Measurements from ENCODE around the gene GLRA3. TPM values are rescaled to one million over a fixed set of nuclear protein-coding genes. Genes with fewer than 3 reads are reported as not detected.

The GLRA3 gene
- total and polyA plus RNA-seq, 2 experiments from 2014 or later = 0.03 to 0.19 TPM

DNA sequence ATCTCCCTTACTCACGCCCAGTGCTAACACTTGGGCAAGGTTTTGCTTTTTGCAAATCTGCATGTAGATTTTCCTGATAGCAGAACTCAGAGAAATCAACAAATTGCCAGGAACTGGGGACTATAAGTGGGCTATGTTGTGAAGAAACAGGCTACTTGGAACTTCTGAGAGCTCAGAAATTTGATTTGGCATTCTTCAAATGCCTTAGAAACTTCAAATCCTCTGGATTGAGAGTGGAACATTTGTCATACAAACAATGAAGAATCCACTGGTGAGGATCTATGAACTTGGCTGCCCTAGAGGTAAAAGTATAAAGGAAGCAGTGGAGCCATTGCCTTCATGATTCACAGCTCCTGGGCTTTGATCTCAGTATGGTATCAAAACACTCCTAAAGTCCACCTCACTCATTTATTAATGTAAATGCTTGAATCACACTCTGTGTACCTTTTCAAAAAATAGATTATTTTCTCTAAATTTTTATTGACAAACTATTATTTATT lies 126.0 kb downstream of the GLRA3 start:
- no peaks in the 10 kb centered on the region for H3K79me2 ChIP-seq (replicated peaks; ENCODE audit: insufficient read depth)
- no peaks in the 10 kb centered on the region for H3K9me3 Mint-ChIP-seq
- no peaks in the 10 kb centered on the region for H3K36me3 ChIP-seq (ENCODE audit: insufficient read depth)
- ATAC-seq (no peak), DNase-seq (ENCODE audit: low spot score) (peak; percentile 15)
- TF ChIP-seq JUNB (IDR thresholded peaks at IDR 0.05; ENCODE audit: unreplicated experiment) (no peak), ZNF114 (CRISPR knock-in tag; IDR thresholded peaks at IDR 0.05) (no peak), EZH2phosphoT487 (IDR thresholded peaks at IDR 0.05; ENCODE audit: unreplicated experiment) (no peak), ZNF331 (CRISPR knock-in tag; IDR thresholded peaks at IDR 0.05; ENCODE audit: low read depth) (no peak), NANOG (IDR thresholded peaks at IDR 0.05; ENCODE audit: borderline replicate concordance) (no peak), STAT1 (IDR thresholded peaks at IDR 0.05; ENCODE audit: unreplicated experiment) (no peak), POLR2AphosphoS5 (IDR thresholded peaks at IDR 0.05; ENCODE audit: low read depth) (no peak), EZH2 (IDR thresholded peaks at IDR 0.05; ENCODE audit: low read depth, unreplicated experiment) (no peak), CREB1 (CRISPR knock-in tag; IDR thresholded peaks at IDR 0.05; ENCODE audit: low read depth) (no peak)
- TF ChIP-seq, protein P1, sequence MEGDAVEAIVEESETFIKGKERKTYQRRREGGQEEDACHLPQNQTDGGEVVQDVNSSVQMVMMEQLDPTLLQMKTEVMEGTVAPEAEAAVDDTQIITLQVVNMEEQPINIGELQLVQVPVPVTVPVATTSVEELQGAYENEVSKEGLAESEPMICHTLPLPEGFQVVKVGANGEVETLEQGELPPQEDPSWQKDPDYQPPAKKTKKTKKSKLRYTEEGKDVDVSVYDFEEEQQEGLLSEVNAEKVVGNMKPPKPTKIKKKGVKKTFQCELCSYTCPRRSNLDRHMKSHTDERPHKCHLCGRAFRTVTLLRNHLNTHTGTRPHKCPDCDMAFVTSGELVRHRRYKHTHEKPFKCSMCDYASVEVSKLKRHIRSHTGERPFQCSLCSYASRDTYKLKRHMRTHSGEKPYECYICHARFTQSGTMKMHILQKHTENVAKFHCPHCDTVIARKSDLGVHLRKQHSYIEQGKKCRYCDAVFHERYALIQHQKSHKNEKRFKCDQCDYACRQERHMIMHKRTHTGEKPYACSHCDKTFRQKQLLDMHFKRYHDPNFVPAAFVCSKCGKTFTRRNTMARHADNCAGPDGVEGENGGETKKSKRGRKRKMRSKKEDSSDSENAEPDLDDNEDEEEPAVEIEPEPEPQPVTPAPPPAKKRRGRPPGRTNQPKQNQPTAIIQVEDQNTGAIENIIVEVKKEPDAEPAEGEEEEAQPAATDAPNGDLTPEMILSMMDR (conservative IDR thresholded peaks at IDR 0.05; ENCODE audit: low read depth in 2 of 2) = no peak
- TF ChIP-seq, protein P2, sequence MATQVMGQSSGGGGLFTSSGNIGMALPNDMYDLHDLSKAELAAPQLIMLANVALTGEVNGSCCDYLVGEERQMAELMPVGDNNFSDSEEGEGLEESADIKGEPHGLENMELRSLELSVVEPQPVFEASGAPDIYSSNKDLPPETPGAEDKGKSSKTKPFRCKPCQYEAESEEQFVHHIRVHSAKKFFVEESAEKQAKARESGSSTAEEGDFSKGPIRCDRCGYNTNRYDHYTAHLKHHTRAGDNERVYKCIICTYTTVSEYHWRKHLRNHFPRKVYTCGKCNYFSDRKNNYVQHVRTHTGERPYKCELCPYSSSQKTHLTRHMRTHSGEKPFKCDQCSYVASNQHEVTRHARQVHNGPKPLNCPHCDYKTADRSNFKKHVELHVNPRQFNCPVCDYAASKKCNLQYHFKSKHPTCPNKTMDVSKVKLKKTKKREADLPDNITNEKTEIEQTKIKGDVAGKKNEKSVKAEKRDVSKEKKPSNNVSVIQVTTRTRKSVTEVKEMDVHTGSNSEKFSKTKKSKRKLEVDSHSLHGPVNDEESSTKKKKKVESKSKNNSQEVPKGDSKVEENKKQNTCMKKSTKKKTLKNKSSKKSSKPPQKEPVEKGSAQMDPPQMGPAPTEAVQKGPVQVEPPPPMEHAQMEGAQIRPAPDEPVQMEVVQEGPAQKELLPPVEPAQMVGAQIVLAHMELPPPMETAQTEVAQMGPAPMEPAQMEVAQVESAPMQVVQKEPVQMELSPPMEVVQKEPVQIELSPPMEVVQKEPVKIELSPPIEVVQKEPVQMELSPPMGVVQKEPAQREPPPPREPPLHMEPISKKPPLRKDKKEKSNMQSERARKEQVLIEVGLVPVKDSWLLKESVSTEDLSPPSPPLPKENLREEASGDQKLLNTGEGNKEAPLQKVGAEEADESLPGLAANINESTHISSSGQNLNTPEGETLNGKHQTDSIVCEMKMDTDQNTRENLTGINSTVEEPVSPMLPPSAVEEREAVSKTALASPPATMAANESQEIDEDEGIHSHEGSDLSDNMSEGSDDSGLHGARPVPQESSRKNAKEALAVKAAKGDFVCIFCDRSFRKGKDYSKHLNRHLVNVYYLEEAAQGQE (IDR thresholded peaks at IDR 0.05; ENCODE audit: unreplicated experiment) = no peak
- TF ChIP-seq, protein P3, sequence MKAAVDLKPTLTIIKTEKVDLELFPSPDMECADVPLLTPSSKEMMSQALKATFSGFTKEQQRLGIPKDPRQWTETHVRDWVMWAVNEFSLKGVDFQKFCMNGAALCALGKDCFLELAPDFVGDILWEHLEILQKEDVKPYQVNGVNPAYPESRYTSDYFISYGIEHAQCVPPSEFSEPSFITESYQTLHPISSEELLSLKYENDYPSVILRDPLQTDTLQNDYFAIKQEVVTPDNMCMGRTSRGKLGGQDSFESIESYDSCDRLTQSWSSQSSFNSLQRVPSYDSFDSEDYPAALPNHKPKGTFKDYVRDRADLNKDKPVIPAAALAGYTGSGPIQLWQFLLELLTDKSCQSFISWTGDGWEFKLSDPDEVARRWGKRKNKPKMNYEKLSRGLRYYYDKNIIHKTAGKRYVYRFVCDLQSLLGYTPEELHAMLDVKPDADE (IDR thresholded peaks at IDR 0.05) = no peak
- TF ChIP-seq, protein P4, sequence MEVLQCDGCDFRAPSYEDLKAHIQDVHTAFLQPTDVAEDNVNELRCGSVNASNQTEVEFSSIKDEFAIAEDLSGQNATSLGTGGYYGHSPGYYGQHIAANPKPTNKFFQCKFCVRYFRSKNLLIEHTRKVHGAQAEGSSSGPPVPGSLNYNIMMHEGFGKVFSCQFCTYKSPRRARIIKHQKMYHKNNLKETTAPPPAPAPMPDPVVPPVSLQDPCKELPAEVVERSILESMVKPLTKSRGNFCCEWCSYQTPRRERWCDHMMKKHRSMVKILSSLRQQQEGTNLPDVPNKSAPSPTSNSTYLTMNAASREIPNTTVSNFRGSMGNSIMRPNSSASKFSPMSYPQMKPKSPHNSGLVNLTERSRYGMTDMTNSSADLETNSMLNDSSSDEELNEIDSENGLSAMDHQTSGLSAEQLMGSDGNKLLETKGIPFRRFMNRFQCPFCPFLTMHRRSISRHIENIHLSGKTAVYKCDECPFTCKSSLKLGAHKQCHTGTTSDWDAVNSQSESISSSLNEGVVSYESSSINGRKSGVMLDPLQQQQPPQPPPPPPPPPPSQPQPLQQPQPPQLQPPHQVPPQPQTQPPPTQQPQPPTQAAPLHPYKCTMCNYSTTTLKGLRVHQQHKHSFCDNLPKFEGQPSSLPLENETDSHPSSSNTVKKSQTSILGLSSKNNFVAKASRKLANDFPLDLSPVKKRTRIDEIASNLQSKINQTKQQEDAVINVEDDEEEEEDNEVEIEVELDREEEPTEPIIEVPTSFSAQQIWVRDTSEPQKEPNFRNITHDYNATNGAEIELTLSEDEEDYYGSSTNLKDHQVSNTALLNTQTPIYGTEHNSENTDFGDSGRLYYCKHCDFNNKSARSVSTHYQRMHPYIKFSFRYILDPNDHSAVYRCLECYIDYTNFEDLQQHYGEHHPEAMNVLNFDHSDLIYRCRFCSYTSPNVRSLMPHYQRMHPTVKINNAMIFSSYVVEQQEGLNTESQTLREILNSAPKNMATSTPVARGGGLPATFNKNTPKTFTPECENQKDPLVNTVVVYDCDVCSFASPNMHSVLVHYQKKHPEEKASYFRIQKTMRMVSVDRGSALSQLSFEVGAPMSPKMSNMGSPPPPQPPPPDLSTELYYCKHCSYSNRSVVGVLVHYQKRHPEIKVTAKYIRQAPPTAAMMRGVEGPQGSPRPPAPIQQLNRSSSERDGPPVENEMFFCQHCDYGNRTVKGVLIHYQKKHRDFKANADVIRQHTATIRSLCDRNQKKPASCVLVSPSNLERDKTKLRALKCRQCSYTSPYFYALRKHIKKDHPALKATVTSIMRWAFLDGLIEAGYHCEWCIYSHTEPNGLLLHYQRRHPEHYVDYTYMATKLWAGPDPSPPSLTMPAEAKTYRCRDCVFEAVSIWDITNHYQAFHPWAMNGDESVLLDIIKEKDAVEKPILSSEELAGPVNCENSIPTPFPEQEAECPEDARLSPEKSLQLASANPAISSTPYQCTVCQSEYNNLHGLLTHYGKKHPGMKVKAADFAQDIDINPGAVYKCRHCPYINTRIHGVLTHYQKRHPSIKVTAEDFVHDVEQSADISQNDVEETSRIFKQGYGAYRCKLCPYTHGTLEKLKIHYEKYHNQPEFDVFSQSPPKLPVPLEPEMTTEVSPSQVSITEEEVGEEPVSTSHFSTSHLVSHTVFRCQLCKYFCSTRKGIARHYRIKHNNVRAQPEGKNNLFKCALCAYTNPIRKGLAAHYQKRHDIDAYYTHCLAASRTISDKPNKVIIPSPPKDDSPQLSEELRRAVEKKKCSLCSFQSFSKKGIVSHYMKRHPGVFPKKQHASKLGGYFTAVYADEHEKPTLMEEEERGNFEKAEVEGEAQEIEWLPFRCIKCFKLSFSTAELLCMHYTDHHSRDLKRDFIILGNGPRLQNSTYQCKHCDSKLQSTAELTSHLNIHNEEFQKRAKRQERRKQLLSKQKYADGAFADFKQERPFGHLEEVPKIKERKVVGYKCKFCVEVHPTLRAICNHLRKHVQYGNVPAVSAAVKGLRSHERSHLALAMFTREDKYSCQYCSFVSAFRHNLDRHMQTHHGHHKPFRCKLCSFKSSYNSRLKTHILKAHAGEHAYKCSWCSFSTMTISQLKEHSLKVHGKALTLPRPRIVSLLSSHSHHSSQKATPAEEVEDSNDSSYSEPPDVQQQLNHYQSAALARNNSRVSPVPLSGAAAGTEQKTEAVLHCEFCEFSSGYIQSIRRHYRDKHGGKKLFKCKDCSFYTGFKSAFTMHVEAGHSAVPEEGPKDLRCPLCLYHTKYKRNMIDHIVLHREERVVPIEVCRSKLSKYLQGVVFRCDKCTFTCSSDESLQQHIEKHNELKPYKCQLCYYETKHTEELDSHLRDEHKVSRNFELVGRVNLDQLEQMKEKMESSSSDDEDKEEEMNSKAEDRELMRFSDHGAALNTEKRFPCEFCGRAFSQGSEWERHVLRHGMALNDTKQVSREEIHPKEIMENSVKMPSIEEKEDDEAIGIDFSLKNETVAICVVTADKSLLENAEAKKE (CRISPR knock-in tag; IDR thresholded peaks at IDR 0.05) = no peak
- H4K20me1 ChIP-seq (replicated peaks; ENCODE audit: insufficient read depth) = no peaks in the 10 kb centered on the region
- H3K4me2 ChIP-seq = no peak overlapping the region
- H3K27me3 Mint-ChIP-seq (ENCODE audit: insufficient read depth, low read depth, poor library complexity) = no peaks in the 10 kb centered on the region
- H3K27me3 ChIP-seq (ENCODE audit: insufficient read depth) = no peaks in the 10 kb centered on the region
- no peak overlapping the region for H3K27ac Mint-ChIP-seq
- no peaks in the 10 kb centered on the region for H3K9me2 ChIP-seq (ENCODE audit: insufficient read depth)
- no peaks in the 10 kb centered on the region for H3K36me3 Mint-ChIP-seq (ENCODE audit: low read depth)
- H3K4me3 ChIP-seq = no peak overlapping the region
- H3F3A ChIP-seq (replicated peaks; ENCODE audit: low read depth) = no peaks in the 10 kb centered on the region
- no peak overlapping the region; the same call in 1 of the 2 replicates for H2AFZ ChIP-seq
- no peak overlapping the region for H3K4me3 Mint-ChIP-seq
- H3K27ac ChIP-seq (ENCODE audit: low read depth) = no peak overlapping the region
- no peaks in the 10 kb centered on the region for H3K4me1 ChIP-seq (ENCODE audit: insufficient read depth)
- no peaks in the 10 kb centered on the region for H3K4me1 Mint-ChIP-seq

Measured in GM23338 (cell line).